Measurements from ENCODE around the gene ANO1.

ANO1 gene

GRCh38 chr11:70142221-70142875 lies 64.2 kb downstream of the ANO1 start:
- peak; percentile 85 for DNase-seq

DNA sequence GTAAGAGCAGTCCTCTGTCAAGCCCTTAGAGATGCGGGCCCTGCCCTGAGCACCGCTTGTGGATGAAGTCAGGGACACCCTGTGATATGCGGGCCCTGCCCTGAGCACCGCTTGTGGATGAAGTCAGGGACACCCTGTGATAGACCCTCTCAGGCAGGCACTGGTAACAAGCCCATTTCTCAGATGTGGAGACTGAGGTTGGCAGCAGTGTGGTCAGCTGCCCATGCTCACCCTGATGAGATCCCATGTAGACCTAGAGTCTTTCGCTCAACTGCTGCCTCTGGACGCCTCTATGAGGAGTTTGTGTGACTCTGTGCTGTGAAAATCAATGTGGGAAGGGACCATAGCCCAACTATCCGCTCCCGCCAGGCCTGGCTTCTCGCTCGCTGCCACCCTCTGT lies 66.1 kb downstream of the ANO1 start:
- DNase-seq, result no peak

DNA sequence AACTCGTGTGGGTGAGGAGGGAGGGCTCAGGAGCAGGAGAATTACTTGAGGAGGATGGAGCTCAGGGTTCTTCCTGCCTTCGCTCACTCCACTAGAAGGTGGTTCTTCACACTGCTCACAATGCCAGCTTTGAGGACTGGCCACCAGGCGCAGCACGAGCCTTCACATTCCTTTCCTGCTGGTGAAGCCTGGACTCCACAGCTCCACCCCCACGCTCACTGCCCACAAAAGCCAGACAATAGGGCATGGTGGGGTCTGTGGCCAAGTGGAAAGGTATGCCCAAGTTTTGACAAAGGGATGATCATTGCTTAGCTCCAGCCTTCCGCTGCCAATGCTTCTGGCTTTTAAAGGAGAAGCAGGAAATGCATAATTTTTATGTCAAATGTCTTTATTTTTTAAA lies 67.0 kb downstream of the ANO1 start:
- DNase-seq, result no peak

DNA sequence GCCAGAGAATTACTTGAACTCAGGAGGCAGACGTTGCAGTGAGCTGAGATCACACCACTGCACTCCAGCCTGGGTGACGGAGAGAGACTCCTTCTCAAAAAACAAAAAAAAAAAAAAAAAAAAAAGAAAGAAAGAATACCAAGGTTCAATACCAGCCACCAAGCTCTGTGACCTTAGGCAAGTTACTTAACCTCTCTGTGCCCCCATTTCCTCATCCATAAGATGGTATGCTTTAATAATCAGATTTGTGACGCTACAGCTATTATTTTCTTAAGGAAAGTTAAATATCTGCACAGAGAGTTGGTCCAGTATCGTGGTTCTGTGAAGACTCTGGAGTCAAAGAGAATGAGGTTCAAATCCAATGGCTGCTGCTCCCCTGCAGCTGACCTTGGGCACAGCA lies 67.7 kb downstream of the ANO1 start:
- no peak for DNase-seq

GRCh38 chr11:70146299-70146698 lies 68.2 kb downstream of the ANO1 start:
- DNase-seq, result no peak

GRCh38 chr11:70146895-70147520 lies 68.9 kb downstream of the ANO1 start:
- DNase-seq, result no peak

- DNase-seq, result no peak
Measured at GRCh38 chr11:70147668-70148067, 69.6 kb downstream of the ANO1 start.

GRCh38 chr11:70151671-70152070 lies 73.6 kb downstream of the ANO1 start:
- DNase-seq, result no peak

GRCh38 chr11:70153133-70153727 lies 75.1 kb downstream of the ANO1 start:
- no peak for DNase-seq

GRCh38 chr11:70155386-70155785 lies 77.3 kb downstream of the ANO1 start:
- DNase-seq, result no peak

DNA sequence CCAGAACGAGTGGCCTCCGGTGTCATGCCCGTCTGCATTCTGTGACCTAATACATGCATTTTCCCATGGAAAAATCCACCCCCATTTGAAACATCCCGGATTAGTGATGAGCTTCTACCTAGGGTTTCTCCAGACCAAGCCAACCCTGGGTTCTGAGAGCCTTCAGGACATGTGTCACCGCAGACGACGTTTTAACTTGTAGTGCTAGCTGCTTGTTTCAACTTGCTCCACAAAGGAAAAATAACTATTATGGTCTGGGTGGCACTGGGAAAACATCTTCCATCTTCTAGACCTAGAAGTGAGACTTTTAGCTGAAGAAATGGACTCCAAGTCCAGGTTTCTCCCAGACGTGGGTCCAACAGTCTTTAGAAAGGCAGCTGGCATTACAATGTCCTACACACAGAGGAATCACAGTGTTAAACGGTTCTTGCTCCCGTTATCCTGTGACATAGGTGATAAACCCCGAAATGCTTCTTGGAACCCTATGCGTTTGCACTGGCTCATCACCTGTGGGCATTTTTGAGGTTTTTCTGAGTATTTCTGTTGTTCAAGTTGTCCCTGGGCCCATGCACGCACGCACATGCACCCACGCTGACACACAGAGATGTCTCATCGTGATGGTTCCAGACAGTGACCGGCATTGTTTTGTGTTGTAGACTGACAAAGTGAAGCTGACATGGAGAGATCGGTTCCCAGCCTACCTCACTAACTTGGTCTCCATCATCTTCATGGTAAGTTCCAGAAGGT lies 78.3 kb downstream of the ANO1 start:
- no peak for DNase-seq

DNA sequence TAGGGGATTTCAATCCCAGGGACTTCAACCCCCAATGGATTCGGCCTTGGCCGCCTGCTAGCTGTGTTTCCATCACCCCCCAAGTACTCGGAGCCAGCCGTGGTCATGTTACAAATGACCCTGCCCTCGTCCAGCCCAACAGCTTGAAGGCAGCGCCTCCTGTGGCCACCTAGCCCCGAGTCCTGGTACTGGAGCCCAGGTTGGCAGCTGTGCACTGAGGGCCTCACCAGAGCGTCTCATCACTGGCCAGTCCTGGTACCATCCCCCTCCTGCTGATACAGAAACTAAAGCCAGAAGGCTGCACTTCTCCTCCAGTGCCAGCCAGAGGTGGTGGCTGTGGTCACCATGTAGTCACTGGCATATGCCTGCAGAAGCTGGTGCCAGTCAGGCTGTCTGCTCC lies 80.1 kb downstream of the ANO1 start:
- peak; percentile 79 for DNase-seq

DNA sequence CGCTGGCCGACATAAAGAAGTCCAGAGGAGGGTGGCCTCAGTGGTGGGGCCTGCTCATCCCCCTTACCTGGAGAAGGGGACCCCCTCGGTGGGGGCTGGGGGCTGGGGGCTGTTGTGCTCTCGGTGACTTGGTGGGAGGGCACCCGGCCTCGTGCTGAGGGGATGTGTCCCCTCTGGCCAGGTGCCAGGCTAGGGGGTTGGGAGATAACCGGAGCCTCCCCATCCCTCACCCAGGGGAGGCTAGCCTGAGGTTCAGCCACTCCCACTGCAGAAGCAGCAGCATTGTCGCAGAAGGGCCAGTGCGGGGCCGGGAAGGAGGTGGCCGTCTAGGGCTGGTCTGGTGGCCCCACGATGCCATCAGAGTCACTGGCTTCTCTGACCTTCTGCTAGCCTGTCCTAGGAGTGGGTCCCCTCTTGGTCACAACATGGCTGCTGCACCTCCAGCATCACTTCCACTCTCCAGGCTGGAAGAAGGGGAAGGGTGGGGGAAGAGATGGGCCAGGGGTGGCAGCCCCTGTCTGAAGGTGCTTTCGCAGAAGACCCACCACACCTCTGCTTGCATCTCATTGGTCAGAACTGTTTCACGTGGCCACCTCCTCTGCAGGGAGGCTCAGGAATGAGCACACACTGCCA lies 80.8 kb downstream of the ANO1 start:
- DNase-seq, result no peak

GRCh38 chr11:70159627-70160570 lies 81.8 kb downstream of the ANO1 start:
- DNase-seq, result no peak

DNA sequence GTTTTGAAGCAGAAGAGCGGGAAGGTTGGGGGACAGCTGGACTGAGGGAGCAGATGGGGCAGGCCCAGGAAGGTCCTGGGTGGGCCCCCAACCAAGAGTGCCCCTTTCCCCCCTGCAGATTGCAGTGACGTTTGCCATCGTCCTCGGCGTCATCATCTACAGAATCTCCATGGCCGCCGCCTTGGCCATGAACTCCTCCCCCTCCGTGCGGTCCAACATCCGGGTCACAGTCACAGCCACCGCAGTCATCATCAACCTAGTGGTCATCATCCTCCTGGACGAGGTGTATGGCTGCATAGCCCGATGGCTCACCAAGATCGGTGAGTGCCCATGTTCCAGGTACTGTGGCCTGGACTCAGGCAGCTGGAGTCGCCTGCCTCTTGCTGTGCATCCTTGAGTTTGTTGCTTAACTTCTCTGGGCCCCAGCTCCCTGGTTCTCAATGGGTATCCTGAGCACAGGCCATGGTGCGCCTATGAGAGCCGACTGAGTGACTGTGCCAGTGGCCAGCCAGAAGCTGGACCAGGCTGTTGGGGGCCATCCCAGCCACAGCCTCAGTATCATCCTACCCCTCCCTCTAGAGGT lies 83.0 kb downstream of the ANO1 start:
- no peak for DNase-seq

- no peak for DNase-seq
Measured at GRCh38 chr11:70164705-70165104, 86.6 kb downstream of the ANO1 start.

DNA sequence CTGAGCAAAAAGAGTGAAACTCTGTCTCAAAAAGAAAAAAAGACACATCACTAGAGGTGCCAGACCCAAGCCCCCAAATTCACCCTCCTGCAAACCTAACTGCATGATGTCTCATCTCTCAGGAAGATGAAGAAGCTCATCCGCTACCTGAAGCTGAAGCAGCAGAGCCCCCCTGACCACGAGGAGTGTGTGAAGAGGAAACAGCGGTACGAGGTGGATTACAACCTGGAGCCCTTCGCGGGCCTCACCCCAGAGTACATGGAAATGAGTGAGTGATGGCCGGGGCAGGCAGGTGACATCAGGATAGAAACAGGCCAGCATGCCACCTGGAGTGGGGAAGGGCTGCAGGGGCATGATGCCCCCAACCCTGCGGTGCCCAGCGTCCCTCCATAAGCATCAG lies 89.0 kb downstream of the ANO1 start:
- DNase-seq, result no peak

DNA sequence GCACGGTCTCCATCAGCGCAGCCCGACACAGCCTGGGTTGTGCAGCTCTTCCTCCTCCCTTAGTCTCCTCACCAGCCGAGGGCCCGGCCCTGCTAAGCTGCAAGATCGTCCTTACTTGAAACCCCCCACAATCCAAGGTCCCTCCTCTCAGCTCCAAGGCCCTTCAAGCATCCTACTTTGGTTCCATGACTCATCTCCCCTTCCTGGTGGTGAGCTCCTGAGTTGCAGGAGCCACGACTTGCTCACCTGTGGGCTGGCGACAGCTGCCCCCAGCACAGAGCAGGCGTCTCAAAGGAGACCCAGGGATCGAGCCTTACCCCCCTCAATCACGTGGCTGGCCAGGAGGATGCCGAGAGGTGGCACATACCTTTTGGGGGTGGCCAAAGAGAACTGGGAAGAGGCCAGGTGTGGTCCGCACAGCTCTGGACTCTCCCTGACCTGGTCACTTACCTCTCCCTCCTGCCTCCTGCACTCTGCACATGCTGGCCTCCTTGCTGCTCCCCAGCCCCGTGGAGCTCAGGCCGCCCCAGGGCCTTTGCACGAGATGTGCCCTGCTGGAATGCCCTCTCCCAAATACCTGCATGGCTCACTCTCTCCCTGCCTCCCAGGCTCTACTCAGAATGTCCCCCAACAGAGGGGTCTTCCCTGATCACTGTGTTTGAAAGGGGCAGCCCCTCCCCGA lies 89.7 kb downstream of the ANO1 start:
- no peak for DNase-seq

GRCh38 chr11:70168405-70168754 lies 90.3 kb downstream of the ANO1 start:
- DNase-seq, result no peak

DNA sequence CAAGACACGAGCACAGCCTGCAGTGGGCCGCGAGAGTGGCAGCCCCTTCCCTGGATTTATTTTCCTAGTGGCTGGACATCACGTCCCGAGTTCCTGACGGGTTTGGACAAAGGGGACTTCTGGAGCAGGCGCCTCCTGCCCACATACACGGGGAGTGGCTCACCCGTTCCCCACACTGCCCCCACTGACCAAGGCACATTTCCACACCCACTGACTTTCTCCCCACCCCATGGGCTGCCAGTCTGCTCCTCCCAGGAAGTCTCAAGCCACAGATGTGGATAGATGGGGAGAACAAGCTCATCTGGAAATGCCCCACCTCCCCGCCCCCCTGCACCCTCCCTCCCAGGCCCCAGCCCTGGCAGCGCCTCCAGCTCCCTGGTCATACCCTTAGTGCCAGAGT lies 91.0 kb downstream of the ANO1 start:
- DNase-seq, result no peak

DNA sequence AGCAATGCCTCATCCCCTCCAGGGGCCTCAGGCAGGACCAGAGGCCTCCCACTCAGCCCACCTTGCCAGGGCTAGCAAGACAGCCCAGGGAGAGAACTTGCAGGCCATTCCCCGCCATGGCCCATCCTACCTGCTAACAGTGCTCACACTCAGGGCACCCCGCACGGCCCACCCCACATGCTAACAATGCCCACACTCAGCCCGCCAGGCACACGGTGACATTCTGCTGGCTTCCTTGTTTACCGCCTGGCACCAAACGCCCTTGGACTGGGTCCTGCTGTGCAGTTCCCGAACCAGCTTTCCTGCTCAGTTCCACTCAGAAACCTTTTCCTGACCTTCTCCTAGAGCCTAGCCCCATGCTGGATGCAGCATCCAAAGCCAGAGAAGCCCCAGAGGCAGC lies 91.5 kb downstream of the ANO1 start:
- no peak for DNase-seq
